Skeletal muscle tissue (tissue), 1 donor: Measurements from ENCODE around the gene REEP5. TPM values are rescaled to one million over a fixed set of nuclear protein-coding genes. Genes with fewer than 3 reads are reported as not detected.

Experiments used
- total RNA-seq: library from RNA; depleted of rRNA; stranded (reverse); fragments of >200 nt; gene quantifications from one replicate; pipeline ENCODE4 v1.2.3, GENCODE V29; 2014

The REEP5 gene
- total RNA-seq, 1 donor from 2014 or later, result 26.1 TPM

Other genes starting within 250 kb of the REEP5 start
- gene APC, start 184.3 kb downstream of the REEP5 start, total RNA-seq, result 41.8 TPM
- 13.6 TPM for gene SRP19, start 60.9 kb downstream of the REEP5 start, total RNA-seq
- gene DCP2, start 54.6 kb upstream of the REEP5 start, total RNA-seq, result 48.5 TPM